Endothelial cell of umbilical vein (primary cell): ENCODE results near the gene ALDH2. TPM values are rescaled to one million over a fixed set of nuclear protein-coding genes. Genes with fewer than 3 reads are reported as not detected.
A peak's percentile ranks its signal among the peaks of the same experiment; 100 is the strongest.

Experiments used
- BruUV-seq: library from RNA; stranded (reverse); fragments of 400-500 nt; replicated peaks from 2 replicates; lab custom pipeline; 2021; lab: Mats Ljungman, UMichigan
- CTCF ChIA-PET: fragments of 300-600, 350-600 bp; sonication (Branson Sonifier 250); formaldehyde crosslinking; loops from one replicate; lab custom pipeline; 2021; ENCODE audit warnings: antibody characterized with exemption, inconsistent platforms; lab: Charles Lee
- POLR2A ChIA-PET: fragments of 300-600, 350-600 bp; sonication (Branson Sonifier 250); formaldehyde crosslinking; loops from one replicate; lab custom pipeline; 2021; ENCODE audit warnings: antibody characterized with exemption, inconsistent platforms; lab: Charles Lee
- DNase-seq: peaks from one replicate; pipeline ENCODE4 v3.0.0-alpha.2; 2011; ENCODE audit warnings: low read depth, low spot score
- FAIRE-seq: peaks from 2 replicates; lab custom pipeline; 2011; peaks lifted over from hg19 to GRCh38; lab: Jason Lieb, UNC
- H2AFZ ChIP-seq: 2 replicates; pipeline ENCODE4 v1.6.0; 2012; ENCODE audit warnings: low read depth, low read length, control low read depth, inconsistent platforms
- H3K27ac ChIP-seq: 2 replicates; pipeline ENCODE4 v1.5.1; 2011; ENCODE audit warnings: low read depth, mild to moderate bottlenecking, control low read depth, low read length, moderate library complexity; ENCODE audit not compliant: insufficient read depth
- H3K27me3 ChIP-seq, 2 experiments: 2 replicates each; pipeline versions ENCODE4 v1.6.0 to v1.6.1; 2011; ENCODE audit warnings: low read length in 2 of 2, mixed read lengths in 1 of 2; ENCODE audit not compliant: control insufficient read depth in 2 of 2, insufficient read depth in 2 of 2
- H3K36me3 ChIP-seq, 2 experiments: 2 replicates in 1 of 2; 3 replicates in 1 of 2; pipeline ENCODE4 v1.5.1; 2011; ENCODE audit warnings: low read length in 2 of 2, mild to moderate bottlenecking in 1 of 2, moderate library complexity in 1 of 2; ENCODE audit not compliant: control insufficient read depth in 2 of 2, insufficient read depth in 2 of 2; ENCODE audit errors: extremely low read depth in 1 of 2
- H3K4me1 ChIP-seq: 3 replicates; pipeline ENCODE4 v1.5.1; 2011; ENCODE audit warnings: mild to moderate bottlenecking, low read length; ENCODE audit not compliant: control insufficient read depth, insufficient read depth; ENCODE audit errors: extremely low read depth
- H3K4me2 ChIP-seq: 2 replicates; pipeline ENCODE4 v1.6.1; 2011; ENCODE audit warnings: low read length, control low read depth, mixed read lengths; ENCODE audit not compliant: insufficient read depth
- H3K4me3 ChIP-seq, 3 experiments: fragments of 200-600 bp in 1 of 3; sonication (generic), shearing (Covaris generic) in 1 of 3; replicated peaks in 1 of 3; 2 replicates each; pipeline ENCODE4 v1.5.1; 2011 to 2016; ENCODE audit warnings: control low read depth in 3 of 3, low read length in 3 of 3, mild to moderate bottlenecking in 2 of 3, inconsistent platforms in 1 of 3, low read depth in 1 of 3, moderate library complexity in 1 of 3; ENCODE audit not compliant: insufficient read depth in 1 of 3
- H3K79me2 ChIP-seq: 2 replicates; pipeline ENCODE4 v1.6.0; 2012; ENCODE audit warnings: low read length, inconsistent platforms; ENCODE audit not compliant: control insufficient read depth, insufficient read depth
- H3K9ac ChIP-seq: replicated peaks from 2 replicates; pipeline ENCODE3; 2011; ENCODE audit warnings: low read length, control low read depth; ENCODE audit not compliant: insufficient read depth; ENCODE audit errors: extremely low read depth
- H3K9me1 ChIP-seq: replicated peaks from 3 replicates; pipeline ENCODE4 v1.6.0; 2011; ENCODE audit warnings: mild to moderate bottlenecking, low read length; ENCODE audit not compliant: control insufficient read depth, insufficient read depth; ENCODE audit errors: extremely low read depth
- H3K9me3 ChIP-seq: replicated peaks from 2 replicates; pipeline ENCODE4 v1.5.1; 2012; ENCODE audit warnings: low read length, inconsistent platforms; ENCODE audit not compliant: control insufficient read depth, insufficient read depth
- H4K20me1 ChIP-seq: replicated peaks from 2 replicates; pipeline ENCODE3; 2011; ENCODE audit warnings: mild to moderate bottlenecking, low read length; ENCODE audit not compliant: control insufficient read depth, insufficient read depth; ENCODE audit errors: extremely low read depth
- CTCF ChIP-seq, 2 donors: IDR thresholded peaks; 1 replicate in 1 of 2; 2 replicates in 1 of 2; pipeline ENCODE4 v1.5.1; 2011; ENCODE audit warnings: low read length in 2 of 2, mild to moderate bottlenecking in 2 of 2, moderate library complexity in 2 of 2, control low read depth in 1 of 2, inconsistent platforms in 1 of 2, low read depth in 1 of 2; ENCODE audit not compliant: insufficient read depth in 1 of 2; ENCODE audit errors: extremely low read depth in 1 of 2
- EZH2 ChIP-seq: IDR thresholded peaks from 2 replicates; pipeline ENCODE4 v1.6.1; 2012; ENCODE audit warnings: borderline replicate concordance, low read depth, mild to moderate bottlenecking, moderate library complexity, low read length, inconsistent platforms; ENCODE audit not compliant: severe bottlenecking
- FOS ChIP-seq: IDR thresholded peaks from 2 replicates; pipeline ENCODE4 v1.6.1; 2011; ENCODE audit warnings: mild to moderate bottlenecking, low read length, moderate library complexity, borderline replicate concordance; ENCODE audit not compliant: insufficient read depth
- GATA2 ChIP-seq: IDR thresholded peaks from 2 replicates; pipeline ENCODE4 v1.7.0; 2011; ENCODE audit warnings: low read depth, mild to moderate bottlenecking, moderate library complexity, mixed read lengths, low read length; ENCODE audit not compliant: insufficient read length, insufficient read depth
- JUN ChIP-seq: IDR thresholded peaks from 2 replicates; pipeline ENCODE4 v1.6.1; 2011; ENCODE audit warnings: borderline replicate concordance, low read depth; ENCODE audit not compliant: insufficient read length, insufficient read depth
- MAX ChIP-seq: IDR thresholded peaks from 2 replicates; pipeline ENCODE4 v1.6.1; 2011; ENCODE audit not compliant: insufficient read depth, insufficient read length
- MYC ChIP-seq: IDR thresholded peaks from one replicate; pipeline ENCODE4 v1.6.1; 2011; ENCODE audit warnings: mild to moderate bottlenecking, low read depth, low read length
- POLR2A ChIP-seq: IDR thresholded peaks from 2 replicates; pipeline ENCODE4 v1.6.1; 2012; ENCODE audit warnings: low read depth, mild to moderate bottlenecking, control low read depth, low read length
- POLR2AphosphoS5 ChIP-seq: IDR thresholded peaks from 2 replicates; pipeline ENCODE4 v1.6.1; 2012; ENCODE audit warnings: low read depth, mild to moderate bottlenecking, control low read depth, low read length, moderate library complexity; ENCODE audit not compliant: insufficient read depth
- dilution Hi-C: fragments of 300-500 bp; cut with MboI; formaldehyde crosslinking; loops from one replicate; pipeline ENCODE4 v1.15.0; 2019; ENCODE audit warnings: low sequenced_read_pairs; ENCODE audit not compliant: extremely low pct_ligation_motif_present
- intact Hi-C: fragments of 100-400 bp; cut with micrococcal nuclease; formaldehyde crosslinking; loops from one replicate; pipeline ENCODE4 v1.10.0; 2022
- polyA plus RNA-seq, 4 experiments: library from polyadenylated mRNA; depleted of rRNA in 3 of 4; stranded (reverse) in 3 of 4; unstranded in 1 of 4; fragments of >200 nt; gene quantifications; 2 replicates each; pipeline versions ENCODE4 v1.2.1 to v1.2.3, GENCODE V29; 2011 to 2012; ENCODE audit warnings: missing spikeins in 1 of 4
- total RNA-seq: library from RNA; stranded (reverse); gene quantifications from 2 replicates; pipeline ENCODE4 v1.2.3, GENCODE V29; 2021

Gene ALDH2
- total and polyA plus RNA-seq, 2 donors (not counting 3 experiments of a cell fraction or from before 2014, with no cell fraction given), result 69.5 to 86.5 TPM

- Histone ChIP-seq H3K9me1 (no peaks in the 10 kb centered on the region), H3K4me3 (peak overlapping the region; percentile 58 to 75 (median 68)), H3K27ac (peak overlapping the region; percentile 58), H3K9ac (peak overlapping the region; percentile 72), H4K20me1 (no peaks in the 10 kb centered on the region), H3K4me2 (peak overlapping the region; percentile 95), H3K79me2 (peaks cover 9% of the 10 kb centered on the region), H3K4me1 (peaks cover 18% of the 10 kb centered on the region), H3K27me3 (peaks cover 0 to 2% of the 10 kb centered on the region in 2 experiments), H3K36me3 (no peaks in the 10 kb centered on the region), H3K9me3 (no peaks in the 10 kb centered on the region), H2AFZ (peak overlapping the region; percentile 81)
- peak; percentile 59 for DNase-seq
- TF ChIP-seq MYC (no peak), POLR2A (no peak), JUN (peak; percentile 18), FOS (peak; percentile 59), EZH2 (no peak), CTCF (IDR thresholded peaks at IDR 0.05; ENCODE audit: extremely low read depth in 1 of 2, insufficient read depth in 1 of 2, low read depth in 1 of 2, low read length in 2 of 2) (no peak), MAX (no peak), GATA2 (no peak), POLR2AphosphoS5 (no peak)
- ChIA-PET CTCF (interaction anchor here (1.3 to 2.5 kb wide), 9 partner anchors 8 to 52 kb away, joined by 4 to 19 read pairs (median 5); no protein-coding TSS in a partner anchor), POLR2A (no interaction called here)
- TSS peak; percentile 41 for BruUV-seq
- intact Hi-C loops, result loop anchor here (1.0 to 2.0 kb wide), 2 partner anchors 8 to 15 kb away; no protein-coding TSS in a partner anchor
- peak; percentile 42 for FAIRE-seq
- dilution Hi-C loops, result no loop called here
Measured at GRCh38 chr12:111767362-111768158, 827 bp downstream of the ALDH2 start.
